Measurements from ENCODE around the gene GPR148. TPM values are rescaled to one million over a fixed set of nuclear protein-coding genes. Genes with fewer than 3 reads are reported as not detected.

The GPR148 gene
- total RNA-seq, 1 experiment from 2014 or later, result not detected

DNA sequence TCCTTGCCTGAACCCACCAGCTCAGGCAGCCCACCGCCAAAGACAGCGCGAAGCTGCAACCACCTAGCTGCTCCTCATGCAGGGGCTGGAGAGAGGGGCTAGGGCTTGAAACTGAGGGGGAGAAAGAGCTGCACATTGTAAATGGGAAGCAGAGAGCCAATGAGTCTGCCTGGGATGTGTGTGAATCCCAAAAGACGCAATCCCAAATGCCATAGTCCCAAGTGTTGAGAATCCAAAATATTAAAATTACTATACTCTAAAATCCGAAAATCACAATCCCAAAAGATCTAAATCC, 35.9 kb downstream of the GPR148 start:
- in situ Hi-C loops (cut with HindIII; ENCODE audit: low pct_unique_long_range_greater_than_20kb, low sequenced_read_pairs), result no loop called here
- DNase-seq (ENCODE audit: low read depth), result no peak

DNA sequence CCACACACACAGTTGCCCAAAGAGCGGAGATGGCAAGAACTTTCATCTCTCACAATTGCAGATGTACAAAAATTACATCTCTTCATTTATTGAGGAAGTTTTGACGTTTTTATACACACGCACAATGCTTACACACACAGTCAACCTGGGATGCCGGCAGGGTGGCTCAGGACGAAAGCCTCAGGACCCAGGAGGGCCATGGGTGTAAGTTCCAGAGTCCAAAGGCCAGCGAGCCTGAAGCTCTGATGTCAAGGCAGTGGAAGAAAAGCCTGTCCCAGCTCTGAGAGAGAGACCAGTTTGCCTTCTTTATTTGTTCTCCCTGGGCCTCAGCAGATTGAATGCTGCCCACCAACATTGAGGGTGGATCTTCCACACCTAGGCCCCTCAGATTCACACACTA, 36.6 kb downstream of the GPR148 start:
- no peak for DNase-seq (ENCODE audit: low read depth)
- in situ Hi-C loops (cut with HindIII; ENCODE audit: low pct_unique_long_range_greater_than_20kb, low sequenced_read_pairs), result no loop called here

DNA sequence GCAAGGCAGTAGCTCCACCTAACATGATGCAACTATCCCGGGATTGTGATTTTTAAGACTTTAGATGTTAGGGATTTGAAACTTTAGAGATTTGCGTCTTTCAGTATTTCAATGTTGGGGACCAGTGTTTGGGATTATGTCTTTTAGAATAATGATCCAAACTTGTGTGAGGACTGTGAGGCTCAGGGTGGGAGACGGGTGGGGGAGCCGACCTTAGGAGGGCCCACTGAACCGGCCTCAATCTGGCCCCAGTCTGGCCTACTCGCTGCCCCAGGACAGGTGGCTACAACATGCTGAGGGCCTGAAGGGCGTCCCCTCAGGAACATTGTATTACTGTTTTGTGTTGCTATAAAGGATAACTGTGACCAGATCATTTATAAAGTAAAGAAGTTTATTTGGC, 37.2 kb downstream of the GPR148 start:
- DNase-seq (ENCODE audit: low read depth), result no peak
- in situ Hi-C loops (cut with HindIII; ENCODE audit: low pct_unique_long_range_greater_than_20kb, low sequenced_read_pairs), result no loop called here

DNA sequence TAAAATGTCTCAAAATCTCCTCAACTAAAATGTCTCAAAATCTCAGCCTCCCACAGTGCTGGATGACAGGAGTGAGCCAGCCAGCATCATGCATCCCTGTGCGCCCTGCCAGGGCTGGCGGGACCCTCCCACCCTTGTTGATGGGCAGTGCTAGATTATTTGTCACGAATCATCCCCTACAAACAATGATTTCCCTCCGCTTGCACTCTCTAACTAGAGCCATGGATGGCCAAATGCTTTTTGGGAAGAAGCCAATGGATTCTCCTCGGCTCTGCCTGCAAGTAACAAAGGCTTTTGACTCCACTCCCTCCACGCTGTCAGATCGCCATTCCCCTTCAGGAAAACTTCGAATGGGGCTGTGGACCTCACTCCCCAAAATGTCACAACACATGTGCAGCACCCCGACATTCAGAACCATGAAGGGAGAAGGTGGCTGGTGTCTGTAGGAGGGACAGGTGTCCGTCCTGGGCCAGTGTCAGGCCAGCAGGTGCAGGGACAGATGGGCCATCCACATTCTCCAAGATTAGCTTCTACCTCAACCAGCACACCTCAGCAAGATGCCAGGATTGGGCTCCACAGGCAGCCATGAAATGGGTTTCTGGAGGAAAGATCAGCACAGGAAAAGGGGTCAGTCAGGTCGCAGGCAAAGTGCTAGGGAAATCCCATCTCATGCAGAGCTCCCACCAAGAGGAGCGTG, 38.0 kb downstream of the GPR148 start:
- in situ Hi-C loops (cut with HindIII; ENCODE audit: low pct_unique_long_range_greater_than_20kb, low sequenced_read_pairs), result no loop called here
- no peak for DNase-seq (ENCODE audit: low read depth)

DNA sequence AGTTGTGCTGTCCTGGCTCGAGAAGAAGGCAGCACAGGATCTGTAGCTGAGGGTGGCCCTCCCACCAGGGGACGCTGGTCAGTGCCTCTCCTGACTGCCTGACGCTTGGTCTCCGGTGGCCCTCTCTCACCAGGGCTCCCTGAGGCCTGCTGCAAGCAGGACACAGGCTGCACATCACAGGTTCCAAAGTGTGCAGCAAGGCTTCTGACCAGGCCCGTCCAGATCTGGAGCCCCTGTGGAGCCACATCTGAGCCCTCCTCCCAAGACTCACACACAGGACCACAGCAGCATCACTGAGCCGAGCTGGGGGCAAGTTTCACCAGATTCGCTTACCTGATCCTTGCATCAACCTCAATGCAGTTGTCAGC, 38.5 kb downstream of the GPR148 start:
- in situ Hi-C loops (cut with HindIII; ENCODE audit: low pct_unique_long_range_greater_than_20kb, low sequenced_read_pairs), result no loop called here
- DNase-seq (ENCODE audit: low read depth), result no peak

DNA sequence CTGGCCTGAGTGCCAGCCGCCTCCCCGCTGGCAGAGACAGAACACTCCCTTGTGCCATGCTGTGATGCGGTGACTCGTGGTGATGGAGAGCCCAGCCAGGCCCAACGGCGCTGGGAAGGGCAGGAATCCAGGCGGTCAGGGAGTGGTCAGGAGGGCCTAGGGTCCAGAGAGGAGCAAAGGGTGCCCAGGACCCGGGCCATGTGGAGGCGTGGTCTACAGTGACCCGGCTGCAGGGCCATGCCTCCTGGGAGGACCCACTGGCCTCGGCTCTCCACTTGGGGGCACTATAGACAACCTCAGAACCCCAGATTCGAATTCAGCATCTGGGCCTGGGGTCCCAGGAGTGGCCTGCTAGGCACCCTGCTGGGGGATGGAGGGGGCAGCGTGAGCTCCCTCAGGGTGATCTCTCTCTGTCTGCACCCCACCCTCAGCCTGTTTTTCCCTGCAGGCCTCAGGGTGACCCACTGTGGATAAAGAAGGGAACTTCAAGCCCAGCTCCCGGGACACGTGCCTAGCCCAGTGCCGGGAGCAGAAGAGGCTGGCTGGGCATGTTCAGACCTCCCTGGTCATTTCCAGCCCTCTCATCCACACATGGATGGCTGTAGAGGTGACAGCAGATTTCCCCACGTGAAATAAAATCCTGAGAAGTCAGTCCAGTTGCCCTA, 39.5 kb downstream of the GPR148 start:
- no peak for DNase-seq (ENCODE audit: low read depth)
- in situ Hi-C loops (cut with HindIII; ENCODE audit: low pct_unique_long_range_greater_than_20kb, low sequenced_read_pairs), result no loop called here

DNA sequence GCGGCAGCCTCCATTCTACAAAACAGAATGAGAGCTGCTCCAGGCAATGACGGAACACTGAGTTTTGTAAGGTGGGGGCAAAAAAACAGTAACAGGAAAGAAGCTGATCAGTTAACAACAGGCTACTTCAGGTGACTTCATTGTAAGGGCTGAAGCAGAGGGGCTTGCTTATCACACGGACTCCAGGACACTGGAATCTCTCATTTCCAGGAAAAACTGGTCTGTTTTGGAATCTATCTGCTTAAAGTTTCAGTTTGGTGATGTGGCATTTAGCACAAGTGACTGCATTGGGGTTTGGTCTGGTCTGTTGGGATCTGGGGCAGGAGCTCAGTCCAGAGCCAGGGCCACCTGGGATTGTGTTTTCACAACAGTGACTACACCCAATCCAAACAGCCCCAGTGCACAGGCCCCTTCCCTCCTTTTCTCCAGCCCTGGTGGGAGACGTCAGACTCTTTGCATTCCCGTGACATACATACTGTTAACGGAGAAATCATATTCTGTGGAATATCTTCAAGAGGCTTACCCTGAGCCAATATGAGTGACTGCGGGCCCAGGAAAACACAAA, 40.6 kb downstream of the GPR148 start:
- in situ Hi-C loops (cut with HindIII; ENCODE audit: low pct_unique_long_range_greater_than_20kb, low sequenced_read_pairs), result no loop called here
- DNase-seq (ENCODE audit: low read depth), result no peak

DNA sequence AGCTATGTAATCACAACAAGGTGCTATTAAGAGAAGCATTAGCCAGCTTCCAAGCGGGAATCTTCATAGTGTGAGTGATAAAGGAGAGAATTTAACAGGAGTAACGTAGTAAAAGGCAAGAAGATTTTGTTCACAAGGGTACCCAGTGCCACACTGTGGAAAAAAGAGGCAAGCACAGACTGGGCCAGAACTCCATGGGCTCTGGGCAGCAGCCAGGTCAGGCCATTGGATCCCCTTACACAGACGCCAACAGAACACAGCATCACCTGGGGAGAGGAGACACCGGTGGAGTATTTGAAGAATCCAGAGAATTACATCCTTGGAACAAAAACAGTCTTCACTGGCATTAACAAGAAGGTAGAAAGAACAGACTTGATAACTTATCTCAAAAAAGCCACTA, 47.7 kb downstream of the GPR148 start:
- no peak for DNase-seq (ENCODE audit: low read depth)
- in situ Hi-C loops (cut with HindIII; ENCODE audit: low pct_unique_long_range_greater_than_20kb, low sequenced_read_pairs), result no loop called here

DNA sequence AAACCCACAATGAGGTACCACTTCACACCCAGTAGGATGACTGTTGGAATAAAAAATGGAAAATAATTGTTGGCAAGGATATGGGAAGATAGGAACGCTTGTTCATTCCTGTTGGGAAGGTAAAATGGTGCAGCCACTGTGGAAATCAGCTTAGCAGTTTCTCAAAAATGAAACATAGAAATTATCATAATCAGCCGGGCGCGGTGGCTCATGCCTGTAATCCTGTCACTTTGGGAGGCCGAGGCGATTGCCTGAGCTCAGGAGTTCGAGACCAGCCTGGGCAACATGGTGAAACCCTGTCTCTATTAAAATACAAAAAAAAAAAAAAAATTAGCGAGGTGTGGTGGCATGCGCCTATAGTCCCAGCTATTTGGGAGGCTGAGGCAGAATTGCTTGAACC, 49.9 kb downstream of the GPR148 start:
- in situ Hi-C loops (cut with HindIII; ENCODE audit: low pct_unique_long_range_greater_than_20kb, low sequenced_read_pairs), result no loop called here
- DNase-seq (ENCODE audit: low read depth), result no peak

Other genes with a start within 250 kb of the GPR148 start
- not detected in 2 replicates for gene POTEI, start 219.7 kb upstream of the GPR148 start, total RNA-seq (2014; rRNA removed; shearing (Covaris generic); ENCODE audit: low replicate concordance)
- gene CFC1B, start 207.8 kb upstream of the GPR148 start, total RNA-seq (2014; rRNA removed; shearing (Covaris generic); ENCODE audit: low replicate concordance), result not detected in 2 replicates
- gene CFC1, start 129.5 kb upstream of the GPR148 start, total RNA-seq (2014; rRNA removed; shearing (Covaris generic); ENCODE audit: low replicate concordance), result not detected in 2 replicates
- gene POTEJ, start 117.6 kb upstream of the GPR148 start, total RNA-seq (2014; rRNA removed; shearing (Covaris generic); ENCODE audit: low replicate concordance), result not detected in 2 replicates
- gene AMER3, start 26.5 kb downstream of the GPR148 start, total RNA-seq (2014; rRNA removed; shearing (Covaris generic); ENCODE audit: low replicate concordance), result not detected in 2 replicates
- gene ARHGEF4, start 107.8 kb downstream of the GPR148 start, total RNA-seq (2014; rRNA removed; shearing (Covaris generic); ENCODE audit: low replicate concordance), result 5.9 and 7.8 TPM in 2 replicates